ENCODE results near the gene WDR86.

DNA sequence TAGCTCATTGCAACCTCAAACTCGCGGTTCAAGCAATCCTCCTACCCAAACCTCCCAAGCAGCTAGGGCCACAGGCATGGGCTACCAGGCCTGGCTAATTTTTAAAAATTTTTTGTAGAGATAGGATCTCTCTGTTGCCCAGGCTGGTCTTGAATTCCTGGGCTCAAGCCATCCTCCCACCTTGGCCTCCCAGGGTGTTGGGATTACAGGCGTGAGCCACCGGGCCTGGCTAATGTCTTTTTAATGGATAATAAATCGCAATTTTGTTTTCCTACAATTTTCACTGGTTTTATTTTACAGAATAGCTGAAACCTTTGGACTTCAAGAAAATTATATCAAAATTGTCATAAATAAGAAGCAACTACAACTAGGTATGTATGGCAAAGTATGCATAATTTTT, 57.3 kb downstream of the WDR86 start:
- TF ChIP-seq, protein P1, sequence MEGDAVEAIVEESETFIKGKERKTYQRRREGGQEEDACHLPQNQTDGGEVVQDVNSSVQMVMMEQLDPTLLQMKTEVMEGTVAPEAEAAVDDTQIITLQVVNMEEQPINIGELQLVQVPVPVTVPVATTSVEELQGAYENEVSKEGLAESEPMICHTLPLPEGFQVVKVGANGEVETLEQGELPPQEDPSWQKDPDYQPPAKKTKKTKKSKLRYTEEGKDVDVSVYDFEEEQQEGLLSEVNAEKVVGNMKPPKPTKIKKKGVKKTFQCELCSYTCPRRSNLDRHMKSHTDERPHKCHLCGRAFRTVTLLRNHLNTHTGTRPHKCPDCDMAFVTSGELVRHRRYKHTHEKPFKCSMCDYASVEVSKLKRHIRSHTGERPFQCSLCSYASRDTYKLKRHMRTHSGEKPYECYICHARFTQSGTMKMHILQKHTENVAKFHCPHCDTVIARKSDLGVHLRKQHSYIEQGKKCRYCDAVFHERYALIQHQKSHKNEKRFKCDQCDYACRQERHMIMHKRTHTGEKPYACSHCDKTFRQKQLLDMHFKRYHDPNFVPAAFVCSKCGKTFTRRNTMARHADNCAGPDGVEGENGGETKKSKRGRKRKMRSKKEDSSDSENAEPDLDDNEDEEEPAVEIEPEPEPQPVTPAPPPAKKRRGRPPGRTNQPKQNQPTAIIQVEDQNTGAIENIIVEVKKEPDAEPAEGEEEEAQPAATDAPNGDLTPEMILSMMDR (optimal IDR thresholded peaks at IDR 0.05 in 1 of 3, IDR thresholded peaks at IDR 0.05 in 1 of 3, conservative IDR thresholded peaks at IDR 0.05 in 1 of 3; ENCODE audit: extremely low read depth in 1 of 3, insufficient read depth in 2 of 3, low read length in 3 of 3), result no peak
- no peak for TF ChIP-seq EZH2 (IDR thresholded peaks at IDR 0.05; ENCODE audit: low read length)
